Neural crest cell (in vitro differentiated cells): ENCODE measurements around the gene EPS8. TPM values are rescaled to one million over a fixed set of nuclear protein-coding genes. Genes with fewer than 3 reads are reported as not detected.

ENCODE experiments used
- DNase-seq: peaks from one replicate; pipeline ENCODE4 v3.0.0; 2021; ENCODE audit warnings: low read depth, mixed read lengths, low spot score
- H3K27ac Mint-ChIP-seq: one replicate; pipeline ENCODE4 v1.8.0; 2021; ENCODE audit warnings: mild to moderate bottlenecking, mixed read lengths; ENCODE audit not compliant: unreplicated experiment
- H3K27me3 Mint-ChIP-seq: 2 replicates; pipeline ENCODE4 v1.8.0; 2021; ENCODE audit warnings: low read depth, mild to moderate bottlenecking, mixed read lengths
- H3K36me3 Mint-ChIP-seq: 2 replicates; pipeline ENCODE4 v1.8.0; 2021; ENCODE audit warnings: low read depth, mild to moderate bottlenecking, mixed read lengths
- H3K4me1 Mint-ChIP-seq: 2 replicates; pipeline ENCODE4 v1.8.0; 2021; ENCODE audit warnings: mixed read lengths
- H3K4me3 Mint-ChIP-seq: one replicate; pipeline ENCODE4 v1.8.0; 2021; ENCODE audit warnings: mild to moderate bottlenecking, mixed read lengths
- H3K9me3 Mint-ChIP-seq: 2 replicates; pipeline ENCODE4 v1.8.0; 2021; ENCODE audit warnings: mixed read lengths
- CTCF ChIP-seq: fragments of 200-600 bp; sonication (generic); conservative IDR thresholded peaks from 2 replicates; pipeline ENCODE4 v1.5.0; 2021; ENCODE audit warnings: antibody characterized with exemption, mild to moderate bottlenecking
- total RNA-seq: library from RNA; stranded (reverse); gene quantifications from 2 replicates; pipeline ENCODE4 v1.2.1, GENCODE V29; 2021

The EPS8 gene
- total RNA-seq, 1 donor from 2014 or later: 24.4 TPM

GRCh38 chr12:15796493-15797141 is 7.4 kb upstream of the EPS8 start:
- Mint-ChIP-seq H3K4me1 (no peaks in the 10 kb centered on the region), H3K27me3 (no peaks in the 10 kb centered on the region), H3K4me3 (no peak overlapping the region), H3K27ac (no peak overlapping the region), H3K36me3 (no peaks in the 10 kb centered on the region), H3K9me3 (no peaks in the 10 kb centered on the region)
- no peak for TF ChIP-seq CTCF
- DNase-seq: no peak

- H3K4me3 Mint-ChIP-seq: no peak overlapping the region
- no peak for TF ChIP-seq CTCF
- H3K9me3 Mint-ChIP-seq: no peaks in the 10 kb centered on the region
- no peak overlapping the region for H3K27ac Mint-ChIP-seq
- H3K4me1 Mint-ChIP-seq: peaks cover 5% of the 10 kb centered on the region
- no peak for DNase-seq
- H3K27me3 Mint-ChIP-seq: peaks cover 4% of the 10 kb centered on the region
- H3K36me3 Mint-ChIP-seq: peaks cover 2% of the 10 kb centered on the region
Measured at GRCh38 chr12:15794836-15795235, 5.6 kb upstream of the EPS8 start.

GRCh38 chr12:15794196-15794595 is 5.0 kb upstream of the EPS8 start:
- Mint-ChIP-seq H3K27me3 (peaks cover 5% of the 10 kb centered on the region), H3K9me3 (no peaks in the 10 kb centered on the region), H3K36me3 (peaks cover 2% of the 10 kb centered on the region), H3K4me3 (no peak overlapping the region), H3K4me1 (peaks cover 7% of the 10 kb centered on the region), H3K27ac (no peak overlapping the region)
- no peak for TF ChIP-seq CTCF
- DNase-seq: no peak

GRCh38 chr12:15788233-15789219 is 662 bp downstream of the EPS8 start:
- no peaks in the 10 kb centered on the region for H3K9me3 Mint-ChIP-seq
- H3K4me1 Mint-ChIP-seq: peaks cover 23% of the 10 kb centered on the region
- H3K27me3 Mint-ChIP-seq: peaks cover 15% of the 10 kb centered on the region
- DNase-seq: peak; percentile 12
- peak overlapping the region; percentile 88 for H3K4me3 Mint-ChIP-seq
- H3K36me3 Mint-ChIP-seq: peaks cover 7% of the 10 kb centered on the region
- TF ChIP-seq CTCF: no peak
- peak overlapping the region; percentile 0 for H3K27ac Mint-ChIP-seq

GRCh38 chr12:15787778-15788177 is 1.4 kb downstream of the EPS8 start:
- no peak for DNase-seq
- H3K9me3 Mint-ChIP-seq: no peaks in the 10 kb centered on the region
- peak overlapping the region; percentile 88 for H3K4me3 Mint-ChIP-seq
- H3K4me1 Mint-ChIP-seq: peaks cover 30% of the 10 kb centered on the region
- peaks cover 15% of the 10 kb centered on the region for H3K27me3 Mint-ChIP-seq
- peak overlapping the region; percentile 0 for H3K27ac Mint-ChIP-seq
- no peak for TF ChIP-seq CTCF
- peaks cover 7% of the 10 kb centered on the region for H3K36me3 Mint-ChIP-seq
